Spinal cord (tissue), 10 donors: Measurements from ENCODE around the gene PIGS. TPM values are rescaled to one million over a fixed set of nuclear protein-coding genes. Genes with fewer than 3 reads are reported as not detected.
A peak's percentile ranks its signal among the peaks of the same experiment; 100 is the strongest.

Source experiments
- DNase-seq, 6 donors: peaks; one replicate each; pipeline versions ENCODE4 v3.0.0 to v3.0.0-alpha.2; 2013 to 2015; ENCODE audit warnings: low spot score in 6 of 6, low read depth in 4 of 6
- H3K27ac ChIP-seq: one replicate; pipeline ENCODE4 v1.5.1; 2013; ENCODE audit warnings: low read depth, low read length, control low read depth
- H3K27me3 ChIP-seq: one replicate; pipeline ENCODE4 v1.6.1; 2013; ENCODE audit warnings: low read length; ENCODE audit not compliant: control insufficient read depth, insufficient read depth
- H3K36me3 ChIP-seq: one replicate; pipeline ENCODE4 v1.6.1; 2013; ENCODE audit warnings: low read length; ENCODE audit not compliant: control insufficient read depth, insufficient read depth
- H3K4me1 ChIP-seq: one replicate; pipeline ENCODE4 v1.6.1; 2013; ENCODE audit warnings: low read length; ENCODE audit not compliant: control insufficient read depth, insufficient read depth
- H3K4me3 ChIP-seq: one replicate; pipeline ENCODE4 v1.5.1; 2013; ENCODE audit warnings: low read depth, low read length, control low read depth
- H3K9me3 ChIP-seq: one replicate; pipeline ENCODE4 v1.6.1; 2013; ENCODE audit warnings: low read length; ENCODE audit not compliant: control insufficient read depth, insufficient read depth
- WGBS: methylation state at CpG from one replicate; pipeline ENCODE4 v1.1.5; 2013; ENCODE audit warnings: missing lambda C conversion rate; ENCODE audit not compliant: insufficient coverage; 5-methylcytosine and 5-hydroxymethylcytosine counted together
- polyA plus RNA-seq, 2 donors: library from polyadenylated mRNA; unstranded; fragments of 120-200 nt; gene quantifications; one replicate each; pipeline ENCODE4 v1.2.1, GENCODE V29; 2013; ENCODE audit not compliant: insufficient read length in 2 of 2
- total RNA-seq, 2 donors: library from RNA; depleted of rRNA in 1 of 2; stranded (reverse); fragments of 120-200 nt in 1 of 2; fragments of >200 nt in 1 of 2; gene quantifications; one replicate each; pipeline versions ENCODE4 v1.2.3 to v1.2.4, GENCODE V29; 2013 to 2014
- donor health status: healthy.

The PIGS gene
- total and polyA plus RNA-seq, 4 donors = 34.3 to 57.5 (median 47.0) TPM

DNA sequence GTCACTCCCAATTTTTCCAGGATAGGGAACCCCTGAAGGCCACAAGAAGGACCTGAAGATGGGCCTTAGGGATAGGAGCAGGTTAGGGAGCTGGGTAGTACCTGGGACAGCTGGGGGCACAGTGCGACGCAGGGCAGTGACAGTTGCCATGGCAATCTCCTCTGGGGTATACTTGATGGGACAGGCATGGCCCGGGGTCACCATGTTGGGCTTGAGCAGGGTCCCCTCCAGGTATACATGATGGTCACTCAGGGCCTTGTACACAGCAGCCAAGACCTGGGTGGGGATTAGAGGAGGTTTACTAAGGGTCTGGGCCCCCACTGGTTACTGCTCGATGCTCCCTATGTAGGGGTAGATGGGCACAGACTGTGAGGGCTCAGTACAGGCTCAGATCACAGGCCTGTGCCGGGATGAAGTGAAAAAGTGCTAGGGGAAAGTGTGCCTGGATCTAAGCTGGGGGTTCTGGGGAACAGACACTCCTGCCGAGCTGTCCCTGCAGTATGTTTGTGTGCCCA is 2.7 kb upstream of the PIGS start:
- Histone ChIP-seq H3K4me3 (no peak overlapping the region), H3K36me3 (peaks cover 34% of the 10 kb centered on the region), H3K9me3 (no peaks in the 10 kb centered on the region), H3K27ac (no peak overlapping the region), H3K4me1 (peaks cover 63% of the 10 kb centered on the region), H3K27me3 (no peaks in the 10 kb centered on the region)
- WGBS = 97% methylated on average over 5 of the region's 6 CpGs
- DNase-seq = no peak

GRCh38 chr17:28573521-28573920 is 2.2 kb upstream of the PIGS start:
- peaks cover 30% of the 10 kb centered on the region for H3K36me3 ChIP-seq
- no peak for DNase-seq
- peaks cover 63% of the 10 kb centered on the region for H3K4me1 ChIP-seq
- no peaks in the 10 kb centered on the region for H3K27me3 ChIP-seq
- WGBS = 92% methylated on average over 8 of the region's 9 CpGs
- H3K27ac ChIP-seq = no peak overlapping the region
- H3K4me3 ChIP-seq = no peak overlapping the region
- no peaks in the 10 kb centered on the region for H3K9me3 ChIP-seq

GRCh38 chr17:28573040-28573380 is 1.7 kb upstream of the PIGS start:
- H3K4me3 ChIP-seq = no peak overlapping the region
- peaks cover 26% of the 10 kb centered on the region for H3K36me3 ChIP-seq
- peaks cover 63% of the 10 kb centered on the region for H3K4me1 ChIP-seq
- no peaks in the 10 kb centered on the region for H3K9me3 ChIP-seq
- DNase-seq = no peak
- no peak overlapping the region for H3K27ac ChIP-seq
- H3K27me3 ChIP-seq = no peaks in the 10 kb centered on the region

DNA sequence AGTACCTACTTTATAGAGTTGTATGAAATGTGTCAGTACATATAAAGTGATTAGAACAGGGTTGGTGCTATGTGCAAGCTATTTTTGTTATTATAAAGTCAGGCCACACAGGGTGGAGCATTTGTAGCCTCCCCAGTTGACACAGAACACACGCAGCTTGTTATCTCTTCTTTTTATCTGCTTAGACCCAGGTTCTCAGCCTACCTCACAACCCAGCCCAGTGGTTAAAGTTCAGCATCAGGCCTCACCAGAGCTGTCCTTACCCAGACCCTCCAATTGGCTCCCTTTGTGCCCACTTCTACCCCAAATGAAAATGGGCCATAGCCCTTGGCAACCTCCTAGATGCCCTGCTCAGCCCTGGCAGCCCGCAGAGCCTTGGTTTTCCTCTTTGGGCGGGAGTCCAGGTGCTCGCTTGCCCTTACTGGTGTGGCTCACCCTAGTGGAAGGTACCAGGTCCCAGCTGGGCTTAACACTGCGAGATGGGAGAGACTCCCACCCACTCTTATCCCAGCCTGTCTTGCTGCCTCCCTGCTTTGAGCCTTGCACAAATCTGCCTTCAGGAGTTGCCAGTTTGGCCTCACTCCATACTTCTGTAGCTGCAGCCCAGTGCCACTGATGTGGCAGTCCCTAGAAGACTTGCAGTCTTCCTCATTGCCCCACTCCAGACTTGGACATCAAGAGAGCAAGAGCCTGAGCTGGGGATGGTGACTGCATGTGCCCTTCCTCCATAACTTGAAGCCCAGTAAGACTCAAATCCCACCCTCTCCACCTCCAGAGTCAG is 1.1 kb upstream of the PIGS start:
- Histone ChIP-seq H3K36me3 (peaks cover 26% of the 10 kb centered on the region), H3K9me3 (no peaks in the 10 kb centered on the region), H3K4me1 (peaks cover 59% of the 10 kb centered on the region), H3K27me3 (no peaks in the 10 kb centered on the region), H3K27ac (no peak overlapping the region), H3K4me3 (no peak overlapping the region)
- 80% methylated on average over 5 of the region's 5 CpGs for WGBS
- DNase-seq = no peak

- Histone ChIP-seq H3K4me1 (peaks cover 46% of the 10 kb centered on the region), H3K27me3 (no peaks in the 10 kb centered on the region), H3K4me3 (peak overlapping the region; percentile 94), H3K9me3 (no peaks in the 10 kb centered on the region), H3K36me3 (peaks cover 30% of the 10 kb centered on the region), H3K27ac (peak overlapping the region; percentile 75)
- 1% methylated on average over 39 of the region's 39 CpGs for WGBS
- peak in 1 of 6 donors; percentile 64 for DNase-seq
Observed at GRCh38 chr17:28570716-28571360, 486 bp downstream of the PIGS start.

- no peak for DNase-seq
- H3K9me3 ChIP-seq = no peaks in the 10 kb centered on the region
- WGBS = no CpG with 5 or more reads among the region's 1 CpG
- peaks cover 29% of the 10 kb centered on the region for H3K36me3 ChIP-seq
- H3K27me3 ChIP-seq = no peaks in the 10 kb centered on the region
- no peak overlapping the region for H3K4me3 ChIP-seq
- H3K27ac ChIP-seq = no peak overlapping the region
- peaks cover 36% of the 10 kb centered on the region for H3K4me1 ChIP-seq
Observed at GRCh38 chr17:28569446-28569845, 1.9 kb downstream of the PIGS start.

DNA sequence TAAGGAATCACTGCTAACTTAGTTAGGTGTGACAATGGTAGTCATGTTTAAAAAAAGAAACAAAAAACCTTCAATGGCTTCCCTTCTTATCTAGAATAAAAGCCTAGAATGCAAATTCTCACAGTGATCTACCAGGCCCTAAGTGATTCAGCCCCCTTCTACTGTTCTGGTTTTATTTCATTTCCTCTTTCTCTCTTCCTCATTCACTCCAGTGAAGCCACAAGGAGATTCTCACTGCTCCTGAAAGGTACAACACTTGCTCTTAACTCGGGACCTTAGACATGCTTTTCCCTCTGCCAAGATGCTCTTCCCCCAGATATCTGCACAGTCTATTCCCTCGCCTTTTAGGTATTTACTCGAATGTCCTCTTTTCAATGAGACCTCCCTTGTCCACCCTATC is 3.7 kb downstream of the PIGS start:
- peaks cover 20% of the 10 kb centered on the region for H3K4me1 ChIP-seq
- H3K27ac ChIP-seq = no peak overlapping the region
- H3K9me3 ChIP-seq = no peaks in the 10 kb centered on the region
- peaks cover 28% of the 10 kb centered on the region for H3K36me3 ChIP-seq
- no peak overlapping the region for H3K4me3 ChIP-seq
- H3K27me3 ChIP-seq = no peaks in the 10 kb centered on the region
- no peak for DNase-seq
- WGBS = 100% methylated on average over 3 of the region's 3 CpGs

DNA sequence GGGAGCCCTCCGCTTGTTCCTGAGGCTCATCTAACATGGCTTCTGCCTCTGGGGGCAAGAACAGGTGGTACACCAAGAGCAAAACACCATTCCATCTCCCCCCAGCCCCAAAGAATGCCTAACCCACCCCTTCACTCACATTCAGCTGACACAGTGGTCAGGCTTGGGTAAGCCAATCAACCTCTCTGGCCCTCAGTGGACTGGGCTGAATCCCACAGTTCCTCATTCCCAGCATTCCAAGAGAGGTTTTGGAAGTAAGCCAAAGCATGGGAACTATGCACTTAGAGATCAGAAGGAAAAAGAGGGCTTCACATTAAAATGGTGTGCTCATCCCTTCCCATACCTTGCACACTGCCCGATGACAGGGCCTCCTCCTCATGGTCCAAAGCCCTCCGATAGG is 7.8 kb downstream of the PIGS start:
- 100% methylated on average over 1 of the region's 3 CpGs for WGBS
- Histone ChIP-seq H3K9me3 (no peaks in the 10 kb centered on the region), H3K4me3 (no peak overlapping the region), H3K27ac (no peak overlapping the region), H3K27me3 (no peaks in the 10 kb centered on the region), H3K4me1 (peaks cover 4% of the 10 kb centered on the region), H3K36me3 (peaks cover 49% of the 10 kb centered on the region)
- no peak for DNase-seq

GRCh38 chr17:28555022-28555421 is 16.3 kb downstream of the PIGS start:
- H3K27ac ChIP-seq = no peak overlapping the region
- peaks cover 22% of the 10 kb centered on the region for H3K4me1 ChIP-seq
- H3K36me3 ChIP-seq = peaks cover 57% of the 10 kb centered on the region
- no peaks in the 10 kb centered on the region for H3K9me3 ChIP-seq
- no CpG with 5 or more reads among the region's 3 CpGs for WGBS
- H3K4me3 ChIP-seq = no peak overlapping the region
- no peaks in the 10 kb centered on the region for H3K27me3 ChIP-seq
- no peak for DNase-seq

DNA sequence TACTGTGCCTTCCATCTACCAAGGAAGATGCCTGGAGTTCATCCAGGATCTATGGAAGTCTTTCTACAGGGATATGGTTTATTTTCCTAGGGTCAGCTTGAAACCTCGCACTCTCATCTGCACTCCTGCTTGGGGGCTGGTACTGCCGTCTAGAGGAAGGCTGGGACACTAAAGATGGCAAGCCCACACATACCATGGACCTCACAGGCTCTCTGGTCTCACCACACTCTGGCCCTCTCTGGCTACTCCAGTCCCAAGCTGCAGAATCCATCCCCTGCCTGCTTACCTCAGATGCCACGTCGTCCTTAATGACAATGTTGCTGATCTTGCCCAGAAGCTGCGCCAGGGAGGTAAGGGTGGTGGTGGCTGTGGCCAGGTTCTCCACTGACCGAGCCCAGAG is 16.8 kb downstream of the PIGS start:
- H3K36me3 ChIP-seq = peaks cover 56% of the 10 kb centered on the region
- no peak for DNase-seq
- 84% methylated on average over 6 of the region's 6 CpGs for WGBS
- no peak overlapping the region for H3K4me3 ChIP-seq
- H3K4me1 ChIP-seq = peaks cover 27% of the 10 kb centered on the region
- H3K9me3 ChIP-seq = no peaks in the 10 kb centered on the region
- H3K27me3 ChIP-seq = no peaks in the 10 kb centered on the region
- H3K27ac ChIP-seq = no peak overlapping the region
